RWPE1 (cell line): Measurements from ENCODE around the gene RNF151.
"Not testable (repeated sequence)": the region's sequence is repeated elsewhere in the genome, so short reads cannot be mapped to it uniquely, and the experiment has no call there.

Source experiments
- CTCF ChIA-PET: fragments of 350-600 bp; sonication (Branson Sonifier 250); formaldehyde crosslinking; extraction: SDS; loops from one replicate; lab custom pipeline; 2021; lab: Yijun Ruan, JAX
- POLR2A ChIA-PET: fragments of 400-600 bp; formaldehyde crosslinking; extraction: SDS; loops from one replicate; lab custom pipeline; 2020; ENCODE audit warnings: antibody characterized with exemption; ENCODE audit not compliant: low non-redundant PET; lab: Yijun Ruan, JAX
- DNase-seq: peaks from one replicate; pipeline ENCODE4 v3.0.0; 2012; ENCODE audit warnings: low spot score
- H3K27ac ChIP-seq: fragments of 450-650 bp; 2 replicates; pipeline ENCODE4 v1.5.1; 2017
- CTCF ChIP-seq: fragments of 450-650 bp; conservative IDR thresholded peaks from 2 replicates; pipeline ENCODE4 v1.5.1; 2017; ENCODE audit warnings: low read depth, mild to moderate bottlenecking

Gene RNF151

GRCh38 chr16:1959269-1960039 lies 7.2 kb upstream of the RNF151 start, which contains the start of gene NDUFB10:
Gene NDUFB10, plus strand, starts transcription at chr16:1959538. Its CDS starts 87 bp downstream, at chr16:1959625.
- POLR2A ChIA-PET = interaction anchor here (0.6 kb wide), 1 partner anchor 16 kb away, joined by 3 read pairs; no protein-coding TSS in a partner anchor
- CTCF ChIA-PET = no interaction called here
- peak within 1 kb of the TSS; percentile 94 for H3K27ac ChIP-seq
- no peak for DNase-seq
- TF ChIP-seq CTCF = peak; percentile 90

GRCh38 chr16:1960665-1961630 lies 5.7 kb upstream of the RNF151 start:
- no peak for TF ChIP-seq CTCF
- POLR2A ChIA-PET = no interaction called here
- CTCF ChIA-PET = interaction anchor here (0.6 kb wide), 1 partner anchor 134 kb away, joined by 3 read pairs; no protein-coding TSS in a partner anchor
- no peak for DNase-seq
- H3K27ac ChIP-seq = peak overlapping the region; percentile 94

GRCh38 chr16:1961651-1962067 lies 5.0 kb upstream of the RNF151 start:
- ChIA-PET POLR2A (no interaction called here), CTCF (no interaction called here)
- no peak for TF ChIP-seq CTCF
- DNase-seq = no peak
- peak overlapping the region; percentile 94 for H3K27ac ChIP-seq

GRCh38 chr16:1962161-1963153 lies 4.2 kb upstream of the RNF151 start:
- CTCF ChIA-PET, DNase-seq, POLR2A ChIA-PET: not testable (repeated sequence)
- peak overlapping the region; percentile 94 for H3K27ac ChIP-seq

GRCh38 chr16:1963806-1964505 lies 2.7 kb upstream of the RNF151 start:
- no peak for TF ChIP-seq CTCF
- H3K27ac ChIP-seq = peak overlapping the region; percentile 94
- DNase-seq = no peak
- ChIA-PET CTCF (no interaction called here), POLR2A (interaction anchor here (0.5 to 1.9 kb wide), 6 partner anchors 12 to 1204 kb away, joined by 3 to 8 read pairs (median 3); no protein-coding TSS in a partner anchor)
